Measurements from ENCODE around the gene SDHD. TPM values are rescaled to one million over a fixed set of nuclear protein-coding genes. Genes with fewer than 3 reads are reported as not detected.

The SDHD gene
- total and polyA plus RNA-seq, 10 of the 15 experiments (the other 5 are each of a cell fraction or from before 2014, with no cell fraction given) = 114 to 775 (median 187) TPM

DNA sequence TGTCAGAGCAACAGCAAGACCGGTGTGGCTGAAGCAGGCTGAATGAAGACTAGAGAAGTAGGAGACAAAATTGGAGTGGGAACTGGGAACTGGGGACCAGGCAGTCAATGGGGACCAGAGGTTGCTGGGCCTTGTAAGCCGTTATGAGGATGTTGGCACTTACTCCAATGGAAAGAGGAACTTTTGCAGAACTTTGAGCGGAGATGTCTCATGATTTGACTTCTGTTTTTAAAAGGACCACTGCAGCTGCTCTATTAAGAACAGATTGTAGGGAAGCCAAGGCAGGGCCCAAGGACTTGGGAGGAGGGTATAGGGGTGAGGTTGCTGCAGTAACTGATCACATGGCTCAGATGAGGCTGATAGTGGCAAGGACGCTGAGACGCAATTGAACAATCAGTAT is 43.0 kb downstream of the SDHD start:
- H3K27me3 ChIP-seq (replicated peaks in 1 of 2; ENCODE audit: control insufficient read depth in 2 of 2, insufficient read depth in 2 of 2, low read length in 1 of 2) = no peaks in the 10 kb centered on the region; a peak in 1 of 4 replicates
- H2AFZ ChIP-seq (ENCODE audit: control insufficient read depth, low read depth, low read length) = no peak overlapping the region
- ChIA-PET CTCF (no interaction called here), RAD21 (ENCODE audit: unreplicated experiment) (no interaction called here), POLR2A (no interaction called here), SMC1A (ENCODE audit: uncharacterized antibody, unreplicated experiment) (interaction anchor here (1.4 to 2.0 kb wide), 2 partner anchors 8 to 12 kb away, joined by 3 to 6 read pairs; no protein-coding TSS in a partner anchor)
- FAIRE-seq = no peak
- intact Hi-C loops (cut with micrococcal nuclease; ENCODE audit: unreplicated experiment) = no loop called here
- no peak overlapping the region for H3K27ac ChIP-seq (ENCODE audit: control insufficient read depth, insufficient read depth)
- H4K20me1 ChIP-seq (ENCODE audit: control insufficient read depth, insufficient read depth) = no peaks in the 10 kb centered on the region
- H3K79me2 ChIP-seq (ENCODE audit: control insufficient read depth, insufficient read depth, low read length) = no peaks in the 10 kb centered on the region
- 91% methylated on average over 5 of the region's 5 CpGs for WGBS (ENCODE audit: insufficient coverage, insufficient replicate concordance, low lambda C conversion rate, missing lambda C conversion rate)
- no peak overlapping the region for H3K9ac ChIP-seq (ENCODE audit: control insufficient read depth, insufficient read depth, low read length)
- DNase-seq (ENCODE audit: low read depth, low spot score) = no peak
- no peaks in the 10 kb centered on the region for H3K9me3 ChIP-seq (replicated peaks; ENCODE audit: control insufficient read depth, insufficient read depth, low read length)
- no TSS peak for BruUV-seq (replicated peaks)
- no peaks in the 10 kb centered on the region for H3K36me3 ChIP-seq (ENCODE audit: control insufficient read depth in 2 of 2, insufficient read depth in 2 of 2, low read length in 1 of 2)
- 0 out of 2 replicates have a peak, but pooled peaks cover 2% of the 10 kb centered on the region for H3K4me1 ChIP-seq (ENCODE audit: control insufficient read depth, insufficient read depth, low read length)
- ATAC-seq = no peak
- H3K4me3 ChIP-seq = no peak overlapping the region
- in situ Hi-C loops (cut with MboI) = no loop called here
- no peak overlapping the region for H3K4me2 ChIP-seq (ENCODE audit: control insufficient read depth, insufficient read depth)
- TF ChIP-seq SMARCA5 (IDR thresholded peaks at IDR 0.05) (no peak), ZNF622 (IDR thresholded peaks at IDR 0.05) (no peak), TBL1XR1 (IDR thresholded peaks at IDR 0.05; ENCODE audit: low read depth, low read length) (no peak), HDAC2 (IDR thresholded peaks at IDR 0.05) (no peak), JUNB (IDR thresholded peaks at IDR 0.05) (no peak), KLF5 (IDR thresholded peaks at IDR 0.05; ENCODE audit: partially characterized antibody) (no peak), RCOR1 (conservative IDR thresholded peaks at IDR 0.05; ENCODE audit: low read depth, low read length) (no peak), EP300 (IDR thresholded peaks at IDR 0.05; ENCODE audit: borderline replicate concordance in 1 of 2, control insufficient read depth in 1 of 2, low read depth in 2 of 2, low read length in 2 of 2) (no peak), EGR1 (IDR thresholded peaks at IDR 0.05; ENCODE audit: borderline replicate concordance in 1 of 2, low read depth in 2 of 2, low read length in 2 of 2) (no peak), SREBF1 (IDR thresholded peaks at IDR 0.05; ENCODE audit: low read length) (no peak)
- TF ChIP-seq, protein P1, sequence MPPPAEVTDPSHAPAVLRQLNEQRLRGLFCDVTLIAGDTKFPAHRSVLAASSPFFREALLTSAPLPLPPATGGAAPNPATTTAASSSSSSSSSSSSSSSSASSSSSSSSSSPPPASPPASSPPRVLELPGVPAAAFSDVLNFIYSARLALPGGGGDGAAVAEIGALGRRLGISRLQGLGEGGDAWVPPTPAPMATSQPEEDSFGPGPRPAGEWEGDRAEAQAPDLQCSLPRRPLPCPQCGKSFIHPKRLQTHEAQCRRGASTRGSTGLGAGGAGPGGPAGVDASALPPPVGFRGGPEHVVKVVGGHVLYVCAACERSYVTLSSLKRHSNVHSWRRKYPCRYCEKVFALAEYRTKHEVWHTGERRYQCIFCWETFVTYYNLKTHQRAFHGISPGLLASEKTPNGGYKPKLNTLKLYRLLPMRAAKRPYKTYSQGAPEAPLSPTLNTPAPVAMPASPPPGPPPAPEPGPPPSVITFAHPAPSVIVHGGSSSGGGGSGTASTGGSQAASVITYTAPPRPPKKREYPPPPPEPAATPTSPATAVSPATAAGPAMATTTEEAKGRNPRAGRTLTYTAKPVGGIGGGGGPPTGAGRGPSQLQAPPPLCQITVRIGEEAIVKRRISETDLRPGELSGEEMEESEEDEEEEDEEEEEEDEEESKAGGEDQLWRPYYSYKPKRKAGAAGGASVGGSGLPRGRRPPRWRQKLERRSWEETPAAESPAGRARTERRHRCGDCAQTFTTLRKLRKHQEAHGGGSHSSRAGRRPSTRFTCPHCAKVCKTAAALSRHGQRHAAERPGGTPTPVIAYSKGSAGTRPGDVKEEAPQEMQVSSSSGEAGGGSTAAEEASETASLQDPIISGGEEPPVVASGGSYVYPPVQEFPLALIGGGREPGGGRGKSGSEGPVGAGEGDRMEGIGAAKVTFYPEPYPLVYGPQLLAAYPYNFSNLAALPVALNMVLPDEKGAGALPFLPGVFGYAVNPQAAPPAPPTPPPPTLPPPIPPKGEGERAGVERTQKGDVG (CRISPR knock-in tag; IDR thresholded peaks at IDR 0.05) = no peak
- TF ChIP-seq, protein P2, sequence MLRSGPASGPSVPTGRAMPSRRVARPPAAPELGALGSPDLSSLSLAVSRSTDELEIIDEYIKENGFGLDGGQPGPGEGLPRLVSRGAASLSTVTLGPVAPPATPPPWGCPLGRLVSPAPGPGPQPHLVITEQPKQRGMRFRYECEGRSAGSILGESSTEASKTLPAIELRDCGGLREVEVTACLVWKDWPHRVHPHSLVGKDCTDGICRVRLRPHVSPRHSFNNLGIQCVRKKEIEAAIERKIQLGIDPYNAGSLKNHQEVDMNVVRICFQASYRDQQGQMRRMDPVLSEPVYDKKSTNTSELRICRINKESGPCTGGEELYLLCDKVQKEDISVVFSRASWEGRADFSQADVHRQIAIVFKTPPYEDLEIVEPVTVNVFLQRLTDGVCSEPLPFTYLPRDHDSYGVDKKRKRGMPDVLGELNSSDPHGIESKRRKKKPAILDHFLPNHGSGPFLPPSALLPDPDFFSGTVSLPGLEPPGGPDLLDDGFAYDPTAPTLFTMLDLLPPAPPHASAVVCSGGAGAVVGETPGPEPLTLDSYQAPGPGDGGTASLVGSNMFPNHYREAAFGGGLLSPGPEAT (IDR thresholded peaks at IDR 0.05; ENCODE audit: low read depth) = no peak
- TF ChIP-seq, protein P3, sequence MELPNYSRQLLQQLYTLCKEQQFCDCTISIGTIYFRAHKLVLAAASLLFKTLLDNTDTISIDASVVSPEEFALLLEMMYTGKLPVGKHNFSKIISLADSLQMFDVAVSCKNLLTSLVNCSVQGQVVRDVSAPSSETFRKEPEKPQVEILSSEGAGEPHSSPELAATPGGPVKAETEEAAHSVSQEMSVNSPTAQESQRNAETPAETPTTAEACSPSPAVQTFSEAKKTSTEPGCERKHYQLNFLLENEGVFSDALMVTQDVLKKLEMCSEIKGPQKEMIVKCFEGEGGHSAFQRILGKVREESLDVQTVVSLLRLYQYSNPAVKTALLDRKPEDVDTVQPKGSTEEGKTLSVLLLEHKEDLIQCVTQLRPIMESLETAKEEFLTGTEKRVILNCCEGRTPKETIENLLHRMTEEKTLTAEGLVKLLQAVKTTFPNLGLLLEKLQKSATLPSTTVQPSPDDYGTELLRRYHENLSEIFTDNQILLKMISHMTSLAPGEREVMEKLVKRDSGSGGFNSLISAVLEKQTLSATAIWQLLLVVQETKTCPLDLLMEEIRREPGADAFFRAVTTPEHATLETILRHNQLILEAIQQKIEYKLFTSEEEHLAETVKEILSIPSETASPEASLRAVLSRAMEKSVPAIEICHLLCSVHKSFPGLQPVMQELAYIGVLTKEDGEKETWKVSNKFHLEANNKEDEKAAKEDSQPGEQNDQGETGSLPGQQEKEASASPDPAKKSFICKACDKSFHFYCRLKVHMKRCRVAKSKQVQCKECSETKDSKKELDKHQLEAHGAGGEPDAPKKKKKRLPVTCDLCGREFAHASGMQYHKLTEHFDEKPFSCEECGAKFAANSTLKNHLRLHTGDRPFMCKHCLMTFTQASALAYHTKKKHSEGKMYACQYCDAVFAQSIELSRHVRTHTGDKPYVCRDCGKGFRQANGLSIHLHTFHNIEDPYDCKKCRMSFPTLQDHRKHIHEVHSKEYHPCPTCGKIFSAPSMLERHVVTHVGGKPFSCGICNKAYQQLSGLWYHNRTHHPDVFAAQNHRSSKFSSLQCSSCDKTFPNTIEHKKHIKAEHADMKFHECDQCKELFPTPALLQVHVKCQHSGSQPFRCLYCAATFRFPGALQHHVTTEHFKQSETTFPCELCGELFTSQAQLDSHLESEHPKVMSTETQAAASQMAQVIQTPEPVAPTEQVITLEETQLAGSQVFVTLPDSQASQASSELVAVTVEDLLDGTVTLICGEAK (IDR thresholded peaks at IDR 0.05; ENCODE audit: borderline replicate concordance) = no peak
